ENCODE results near the gene PRCD.

Gene PRCD

GRCh38 chr17:76540381-76541300 is 797 bp downstream of the PRCD start:
- H3K4me3 ChIP-seq (ENCODE audit: low read depth, low read length) = peak overlapping the region; percentile 50
- peaks cover 11% of the 10 kb centered on the region for H3K4me1 ChIP-seq (ENCODE audit: control insufficient read depth, insufficient read depth, low read length)
- H3K9ac ChIP-seq (ENCODE audit: low read depth, low read length) = no peak overlapping the region
- peaks cover 33% of the 10 kb centered on the region for H3K27me3 ChIP-seq (ENCODE audit: control insufficient read depth, insufficient read depth, low read length)
- H3K9me3 ChIP-seq (ENCODE audit: control insufficient read depth, insufficient read depth, low read length) = no peaks in the 10 kb centered on the region
- no peaks in the 10 kb centered on the region for H3K36me3 ChIP-seq (ENCODE audit: control insufficient read depth, insufficient read depth, low read length)

GRCh38 chr17:76541739-76542454 is 2.1 kb downstream of the PRCD start:
- Histone ChIP-seq H3K4me1 (ENCODE audit: control insufficient read depth, insufficient read depth, low read length) (peaks cover 11% of the 10 kb centered on the region), H3K36me3 (ENCODE audit: control insufficient read depth, insufficient read depth, low read length) (no peaks in the 10 kb centered on the region), H3K9me3 (ENCODE audit: control insufficient read depth, insufficient read depth, low read length) (no peaks in the 10 kb centered on the region), H3K4me3 (ENCODE audit: low read depth, low read length) (no peak overlapping the region), H3K27me3 (ENCODE audit: control insufficient read depth, insufficient read depth, low read length) (peaks cover 23% of the 10 kb centered on the region), H3K9ac (ENCODE audit: low read depth, low read length) (no peak overlapping the region)

GRCh38 chr17:76542566-76542971 is 2.7 kb downstream of the PRCD start:
- no peaks in the 10 kb centered on the region for H3K36me3 ChIP-seq (ENCODE audit: control insufficient read depth, insufficient read depth, low read length)
- H3K27me3 ChIP-seq (ENCODE audit: control insufficient read depth, insufficient read depth, low read length) = peaks cover 19% of the 10 kb centered on the region
- no peaks in the 10 kb centered on the region for H3K9me3 ChIP-seq (ENCODE audit: control insufficient read depth, insufficient read depth, low read length)
- H3K9ac ChIP-seq (ENCODE audit: low read depth, low read length) = no peak overlapping the region
- no peak overlapping the region for H3K4me3 ChIP-seq (ENCODE audit: low read depth, low read length)
- peaks cover 11% of the 10 kb centered on the region for H3K4me1 ChIP-seq (ENCODE audit: control insufficient read depth, insufficient read depth, low read length)

- peaks cover 19% of the 10 kb centered on the region for H3K27me3 ChIP-seq (ENCODE audit: control insufficient read depth, insufficient read depth, low read length)
- H3K9ac ChIP-seq (ENCODE audit: low read depth, low read length) = no peak overlapping the region
- H3K4me1 ChIP-seq (ENCODE audit: control insufficient read depth, insufficient read depth, low read length) = peaks cover 11% of the 10 kb centered on the region
- H3K36me3 ChIP-seq (ENCODE audit: control insufficient read depth, insufficient read depth, low read length) = no peaks in the 10 kb centered on the region
- no peaks in the 10 kb centered on the region for H3K9me3 ChIP-seq (ENCODE audit: control insufficient read depth, insufficient read depth, low read length)
- no peak overlapping the region for H3K4me3 ChIP-seq (ENCODE audit: low read depth, low read length)
Measured at GRCh38 chr17:76542984-76543383, 3.1 kb downstream of the PRCD start.

GRCh38 chr17:76543482-76543825 is 3.6 kb downstream of the PRCD start:
- H3K4me3 ChIP-seq (ENCODE audit: low read depth, low read length) = no peak overlapping the region
- H3K9me3 ChIP-seq (ENCODE audit: control insufficient read depth, insufficient read depth, low read length) = no peaks in the 10 kb centered on the region
- H3K9ac ChIP-seq (ENCODE audit: low read depth, low read length) = no peak overlapping the region
- peaks cover 15% of the 10 kb centered on the region for H3K27me3 ChIP-seq (ENCODE audit: control insufficient read depth, insufficient read depth, low read length)
- no peaks in the 10 kb centered on the region for H3K36me3 ChIP-seq (ENCODE audit: control insufficient read depth, insufficient read depth, low read length)
- H3K4me1 ChIP-seq (ENCODE audit: control insufficient read depth, insufficient read depth, low read length) = peaks cover 11% of the 10 kb centered on the region

GRCh38 chr17:76543826-76544545 is 4.1 kb downstream of the PRCD start:
- H3K9ac ChIP-seq (ENCODE audit: low read depth, low read length) = no peak overlapping the region
- no peaks in the 10 kb centered on the region for H3K9me3 ChIP-seq (ENCODE audit: control insufficient read depth, insufficient read depth, low read length)
- no peaks in the 10 kb centered on the region for H3K36me3 ChIP-seq (ENCODE audit: control insufficient read depth, insufficient read depth, low read length)
- peaks cover 7% of the 10 kb centered on the region for H3K4me1 ChIP-seq (ENCODE audit: control insufficient read depth, insufficient read depth, low read length)
- peaks cover 10% of the 10 kb centered on the region for H3K27me3 ChIP-seq (ENCODE audit: control insufficient read depth, insufficient read depth, low read length)
- H3K4me3 ChIP-seq (ENCODE audit: low read depth, low read length) = no peak overlapping the region

GRCh38 chr17:76544546-76545365 is 4.9 kb downstream of the PRCD start:
- no peak overlapping the region for H3K9ac ChIP-seq (ENCODE audit: low read depth, low read length)
- H3K36me3 ChIP-seq (ENCODE audit: control insufficient read depth, insufficient read depth, low read length) = no peaks in the 10 kb centered on the region
- H3K4me1 ChIP-seq (ENCODE audit: control insufficient read depth, insufficient read depth, low read length) = peaks cover 7% of the 10 kb centered on the region
- H3K27me3 ChIP-seq (ENCODE audit: control insufficient read depth, insufficient read depth, low read length) = peaks cover 2% of the 10 kb centered on the region
- H3K4me3 ChIP-seq (ENCODE audit: low read depth, low read length) = no peak overlapping the region
- H3K9me3 ChIP-seq (ENCODE audit: control insufficient read depth, insufficient read depth, low read length) = no peaks in the 10 kb centered on the region

- Histone ChIP-seq H3K9me3 (ENCODE audit: control insufficient read depth, insufficient read depth, low read length) (no peaks in the 10 kb centered on the region), H3K27me3 (ENCODE audit: control insufficient read depth, insufficient read depth, low read length) (peaks cover 2% of the 10 kb centered on the region), H3K4me3 (ENCODE audit: low read depth, low read length) (no peak overlapping the region), H3K9ac (ENCODE audit: low read depth, low read length) (no peak overlapping the region), H3K4me1 (ENCODE audit: control insufficient read depth, insufficient read depth, low read length) (peaks cover 8% of the 10 kb centered on the region), H3K36me3 (ENCODE audit: control insufficient read depth, insufficient read depth, low read length) (no peaks in the 10 kb centered on the region)
Measured at GRCh38 chr17:76545918-76546555, 6.2 kb downstream of the PRCD start.

GRCh38 chr17:76546556-76547182 is 6.8 kb downstream of the PRCD start:
- Histone ChIP-seq H3K9ac (ENCODE audit: low read depth, low read length) (no peak overlapping the region), H3K4me1 (ENCODE audit: control insufficient read depth, insufficient read depth, low read length) (peaks cover 4% of the 10 kb centered on the region), H3K4me3 (ENCODE audit: low read depth, low read length) (no peak overlapping the region), H3K9me3 (ENCODE audit: control insufficient read depth, insufficient read depth, low read length) (no peaks in the 10 kb centered on the region), H3K27me3 (ENCODE audit: control insufficient read depth, insufficient read depth, low read length) (peaks cover 2% of the 10 kb centered on the region), H3K36me3 (ENCODE audit: control insufficient read depth, insufficient read depth, low read length) (no peaks in the 10 kb centered on the region)

GRCh38 chr17:76547183-76547641 is 7.4 kb downstream of the PRCD start:
- no peak overlapping the region for H3K4me3 ChIP-seq (ENCODE audit: low read depth, low read length)

More at GRCh38 chr17:76547183-76547641, 7.4 kb downstream of the PRCD start:
- no peaks in the 10 kb centered on the region for H3K9me3 ChIP-seq (ENCODE audit: control insufficient read depth, insufficient read depth, low read length)
- peaks cover 2% of the 10 kb centered on the region for H3K27me3 ChIP-seq (ENCODE audit: control insufficient read depth, insufficient read depth, low read length)
- no peaks in the 10 kb centered on the region for H3K36me3 ChIP-seq (ENCODE audit: control insufficient read depth, insufficient read depth, low read length)
- peaks cover 4% of the 10 kb centered on the region for H3K4me1 ChIP-seq (ENCODE audit: control insufficient read depth, insufficient read depth, low read length)
- no peak overlapping the region for H3K9ac ChIP-seq (ENCODE audit: low read depth, low read length)

All from iPS-15b (cell line).